GM15510 (cell line): ENCODE results near the gene KDM4F.

Experiments used
- POLR2A ChIP-seq: IDR thresholded peaks from 3 replicates; pipeline ENCODE4 v1.6.1; 2011; ENCODE audit warnings: borderline replicate concordance; ENCODE audit not compliant: insufficient read length; ENCODE audit errors: extremely low read depth

Gene KDM4F

DNA sequence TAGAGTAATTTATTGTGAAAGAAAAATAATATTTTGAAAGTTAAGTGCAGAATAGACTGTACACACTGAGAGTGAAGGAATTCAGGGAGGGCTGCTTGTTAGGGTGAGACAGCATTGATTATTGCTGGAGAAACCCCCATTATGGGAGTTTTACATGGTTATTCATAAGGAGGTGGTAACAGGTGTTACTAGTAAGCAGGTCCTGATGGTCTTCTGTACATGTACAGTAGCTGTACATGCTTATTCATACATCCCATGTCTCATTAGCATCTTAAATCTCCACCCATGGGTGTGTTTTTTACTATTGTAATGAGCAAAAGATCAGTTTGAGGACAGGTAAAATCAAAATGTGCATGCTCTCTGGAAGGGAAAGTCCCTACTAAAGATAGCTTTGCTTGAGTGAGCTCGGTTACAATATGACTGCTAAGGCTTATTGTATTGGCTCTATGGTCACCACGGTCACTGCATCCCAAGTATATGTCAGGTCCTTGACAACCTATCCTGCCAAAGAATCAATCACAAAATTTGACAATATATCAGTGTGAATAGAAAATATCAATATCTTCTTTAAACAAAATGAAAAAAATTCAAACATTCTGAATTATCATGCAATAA lies 6.2 kb downstream of the KDM4F start:
- TF ChIP-seq POLR2A = no peak

DNA sequence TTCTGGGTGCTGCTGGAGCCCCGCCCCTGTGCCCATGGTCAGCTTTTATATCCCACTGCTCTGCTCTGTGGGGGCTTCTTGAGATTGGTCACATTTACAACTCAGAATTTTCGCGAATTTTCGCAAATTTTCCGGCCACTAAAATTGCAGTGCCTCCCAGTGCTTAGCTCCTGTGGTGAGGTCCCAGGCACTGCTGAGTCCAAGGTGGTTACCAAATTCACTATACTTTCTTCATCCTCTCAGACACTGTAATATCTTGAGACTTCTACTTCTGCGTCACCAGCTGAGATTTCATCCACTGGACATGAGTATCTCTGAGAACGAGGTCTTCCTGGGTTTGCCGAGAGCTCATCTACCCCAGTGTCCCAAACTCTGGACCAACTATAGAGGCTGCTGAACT lies 8.7 kb downstream of the KDM4F start:
- TF ChIP-seq POLR2A = no peak

DNA sequence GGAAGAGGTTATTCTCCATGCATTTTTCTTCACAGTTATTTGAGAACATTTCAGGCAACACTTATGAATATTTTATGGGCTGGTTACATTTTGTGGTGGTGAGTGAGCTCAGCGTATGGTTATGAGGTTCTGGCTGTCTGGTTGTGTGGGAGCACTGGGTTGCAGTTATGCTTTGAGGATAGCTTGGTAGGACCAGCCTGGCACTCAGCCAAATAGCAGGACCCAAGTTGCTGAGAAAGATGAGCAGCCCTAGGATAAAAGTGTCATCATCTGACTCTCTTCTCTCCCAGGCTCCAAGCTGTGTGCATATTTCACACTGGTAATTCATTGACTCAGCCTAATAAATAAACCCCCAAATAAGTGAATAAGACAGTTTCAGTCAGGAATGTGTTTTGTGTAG lies 9.4 kb downstream of the KDM4F start:
- no peak for TF ChIP-seq POLR2A

DNA sequence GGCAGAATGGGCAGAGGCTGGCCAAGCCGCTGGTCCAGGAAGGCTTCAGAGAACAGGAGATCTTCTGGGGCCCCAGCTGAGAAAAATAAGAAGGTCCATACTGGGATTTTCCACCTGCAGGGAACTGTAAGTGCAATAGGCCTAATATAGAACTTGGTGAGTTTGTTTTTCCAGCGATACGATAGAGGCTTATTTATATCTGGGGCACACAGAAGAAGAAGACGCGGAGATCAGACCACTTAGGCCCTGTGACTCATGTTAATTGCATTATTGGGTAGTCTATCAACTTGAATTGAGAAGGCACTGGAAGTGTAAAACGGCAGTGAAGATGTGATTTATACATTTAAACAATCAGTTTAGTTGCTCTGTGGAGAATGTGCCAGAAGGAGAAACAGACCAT lies 9.8 kb downstream of the KDM4F start:
- no peak for TF ChIP-seq POLR2A

DNA sequence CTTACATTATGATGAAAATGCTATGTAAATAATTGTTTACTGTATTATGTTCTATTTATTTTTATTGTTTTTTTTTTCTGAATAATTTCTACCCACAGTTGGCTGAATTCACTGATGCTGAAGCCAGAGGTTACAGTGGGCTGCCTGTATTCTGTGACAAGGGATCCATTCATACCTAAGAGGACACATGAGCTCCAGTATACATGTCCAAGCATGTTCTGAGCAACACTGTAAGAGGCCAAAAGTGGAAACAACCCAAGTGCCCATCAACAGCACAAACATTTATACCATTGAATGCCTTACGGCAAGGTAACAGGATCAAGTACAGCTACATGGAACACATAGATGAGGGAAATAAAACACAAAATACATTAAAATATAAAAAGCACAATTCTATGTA lies 16.1 kb downstream of the KDM4F start:
- no peak for TF ChIP-seq POLR2A

DNA sequence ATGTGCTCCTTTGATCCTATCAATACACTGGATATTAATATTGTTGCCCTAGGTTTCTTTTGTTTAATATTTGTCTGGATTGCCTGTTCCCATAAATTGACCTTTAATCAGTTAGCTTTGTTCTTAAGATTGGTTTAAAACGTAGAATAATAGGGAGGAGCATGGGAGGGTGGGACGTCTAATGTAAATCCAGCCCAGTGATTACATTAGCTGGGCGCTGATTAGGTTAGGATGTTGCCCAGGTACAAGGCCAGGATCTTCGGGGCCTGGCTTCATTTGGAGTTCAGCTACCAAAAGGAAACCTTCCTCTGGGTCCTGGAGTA lies 17.5 kb downstream of the KDM4F start, which contains the start of gene SRSF8:
Gene SRSF8 (plus strand): TSS at position 204 of the 323 bp plus-strand sequence. CDS start 308 bp downstream, outside the sequence.
- TF ChIP-seq POLR2A = no peak

DNA sequence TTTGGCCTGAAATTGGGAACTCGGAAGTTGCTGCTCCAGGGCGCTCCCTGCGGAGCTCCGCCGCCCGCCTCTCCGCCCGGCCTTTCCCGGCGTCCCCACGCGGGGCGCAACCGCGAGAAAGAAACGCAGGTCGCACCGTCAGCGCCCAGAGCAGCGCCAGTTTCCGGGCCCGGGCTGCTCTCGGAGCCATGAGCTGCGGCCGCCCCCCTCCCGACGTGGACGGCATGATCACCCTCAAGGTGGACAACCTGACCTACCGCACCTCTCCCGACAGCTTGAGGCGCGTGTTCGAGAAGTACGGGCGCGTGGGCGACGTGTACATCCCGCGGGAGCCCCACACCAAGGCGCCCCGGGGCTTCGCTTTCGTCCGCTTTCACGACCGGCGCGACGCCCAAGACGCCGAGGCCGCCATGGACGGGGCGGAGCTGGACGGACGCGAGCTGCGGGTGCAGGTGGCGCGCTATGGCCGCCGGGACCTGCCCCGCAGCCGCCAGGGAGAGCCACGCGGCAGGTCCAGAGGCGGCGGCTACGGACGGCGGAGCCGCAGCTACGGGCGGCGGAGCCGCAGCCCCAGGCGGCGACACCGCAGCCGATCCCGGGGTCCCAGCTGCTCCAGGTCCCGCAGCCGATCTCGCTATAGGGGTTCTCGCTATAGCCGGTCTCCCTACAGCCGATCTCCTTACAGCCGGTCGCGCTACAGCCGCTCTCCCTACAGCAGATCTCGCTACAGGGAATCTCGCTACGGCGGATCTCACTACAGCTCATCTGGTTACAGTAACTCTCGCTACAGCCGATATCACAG lies 18.0 kb downstream of the KDM4F start:
- peak; percentile 73 for TF ChIP-seq POLR2A

DNA sequence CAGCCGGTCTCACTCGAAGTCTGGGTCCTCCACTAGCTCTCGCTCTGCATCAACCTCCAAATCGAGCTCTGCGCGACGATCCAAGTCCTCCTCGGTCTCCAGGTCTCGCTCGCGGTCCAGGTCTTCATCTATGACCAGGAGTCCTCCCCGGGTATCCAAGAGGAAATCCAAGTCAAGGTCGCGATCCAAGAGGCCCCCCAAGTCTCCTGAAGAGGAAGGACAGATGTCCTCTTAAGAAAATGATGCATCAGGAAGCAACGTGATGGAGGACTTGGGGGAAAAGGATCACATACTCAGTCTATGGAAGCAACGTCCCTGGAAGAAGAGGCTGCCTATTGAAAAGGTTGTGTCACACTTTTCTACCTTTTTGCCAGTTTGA lies 18.6 kb downstream of the KDM4F start:
- no peak for TF ChIP-seq POLR2A

DNA sequence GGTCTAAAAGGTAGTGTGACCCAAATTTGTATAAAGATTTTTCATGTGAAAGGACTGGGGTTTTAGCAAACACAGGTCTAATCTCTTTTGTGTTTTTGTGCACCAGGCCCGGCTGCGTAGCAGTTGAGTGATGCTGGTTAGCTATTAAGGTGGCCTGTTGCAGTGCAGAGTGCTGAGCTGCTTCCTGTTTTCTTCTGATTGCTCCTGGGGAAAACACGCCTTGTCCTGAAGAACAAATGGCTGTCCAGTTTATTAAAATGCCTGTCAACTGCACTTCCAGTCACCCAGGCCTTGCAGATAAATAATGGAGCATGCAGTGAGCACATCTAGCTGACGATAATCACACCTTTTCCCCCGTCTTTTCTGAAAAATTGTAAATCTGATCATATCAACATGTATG lies 19.3 kb downstream of the KDM4F start:
- peak; percentile 68 for TF ChIP-seq POLR2A

DNA sequence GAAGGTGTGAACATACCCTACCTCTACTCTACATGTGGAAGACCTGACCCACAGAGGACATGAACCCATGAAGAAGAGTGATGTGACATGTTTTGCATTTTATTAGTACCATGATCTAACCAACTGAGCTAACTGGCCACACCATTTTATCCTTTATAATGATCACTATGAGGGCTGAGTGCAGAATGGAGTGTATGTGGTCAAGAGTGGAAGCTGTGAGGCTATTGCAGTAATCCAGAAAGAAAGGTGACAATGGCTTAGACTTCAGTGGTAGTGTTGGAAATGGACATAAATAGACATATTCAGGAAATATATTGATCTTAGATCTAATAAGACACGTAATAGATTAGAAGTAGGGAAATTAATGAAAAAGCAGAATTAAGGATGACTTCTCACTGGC lies 21.2 kb downstream of the KDM4F start:
- no peak for TF ChIP-seq POLR2A

DNA sequence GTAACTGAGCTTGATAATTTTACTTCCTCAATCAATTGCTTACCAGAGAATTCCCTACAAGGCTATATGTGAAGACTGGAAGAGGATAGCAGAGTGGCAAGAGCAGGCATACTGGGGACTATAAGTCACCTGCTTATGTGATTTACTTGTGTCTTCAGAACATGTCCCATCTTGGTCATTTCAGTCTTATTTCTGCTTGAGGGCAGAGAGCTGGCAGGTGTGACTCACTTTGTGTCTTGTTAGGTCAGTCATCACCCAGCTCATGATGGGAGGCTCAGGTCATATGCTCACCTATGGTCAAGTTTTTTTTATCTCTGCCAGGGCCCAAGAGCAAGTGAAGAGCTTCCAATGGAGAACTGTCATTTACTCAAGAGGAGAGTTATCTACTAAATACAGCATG lies 23.7 kb downstream of the KDM4F start:
- no peak for TF ChIP-seq POLR2A

DNA sequence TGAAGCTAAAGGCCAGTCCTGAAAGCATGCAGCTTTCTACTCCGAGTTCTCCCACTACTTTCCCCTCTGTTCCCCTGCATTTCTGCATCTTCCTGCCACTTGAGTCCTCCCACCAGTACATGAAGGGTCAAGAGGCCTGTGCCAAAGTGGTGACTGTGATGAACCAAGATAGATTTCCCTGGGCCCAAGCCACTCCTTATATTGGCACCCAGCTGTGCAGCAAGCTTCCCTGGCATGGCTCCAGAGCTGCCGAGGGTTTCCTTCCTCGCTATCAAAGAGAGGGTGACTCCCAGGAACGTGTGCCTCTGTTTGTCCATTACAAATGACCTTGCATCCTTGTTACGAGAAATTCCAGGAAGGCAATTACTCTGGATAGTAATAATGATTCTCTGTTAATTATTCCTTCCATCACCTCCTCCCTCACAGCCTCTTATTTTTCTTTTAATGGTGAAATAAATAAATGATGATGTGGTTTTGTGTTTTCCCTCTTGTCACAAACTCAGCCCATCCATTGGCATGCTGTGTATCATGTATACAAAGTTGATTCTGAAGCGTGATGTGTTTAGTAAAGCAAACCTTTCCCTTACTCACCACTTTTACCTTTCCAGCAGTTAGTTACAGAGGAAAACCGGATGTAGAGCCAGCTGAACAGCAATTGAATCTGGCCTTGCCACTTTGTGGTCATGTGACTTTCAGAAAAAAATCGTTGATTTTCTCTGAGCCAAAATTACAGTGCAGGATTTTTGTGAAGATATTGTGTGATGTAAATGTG lies 25.8 kb downstream of the KDM4F start:
- TF ChIP-seq POLR2A = no peak

DNA sequence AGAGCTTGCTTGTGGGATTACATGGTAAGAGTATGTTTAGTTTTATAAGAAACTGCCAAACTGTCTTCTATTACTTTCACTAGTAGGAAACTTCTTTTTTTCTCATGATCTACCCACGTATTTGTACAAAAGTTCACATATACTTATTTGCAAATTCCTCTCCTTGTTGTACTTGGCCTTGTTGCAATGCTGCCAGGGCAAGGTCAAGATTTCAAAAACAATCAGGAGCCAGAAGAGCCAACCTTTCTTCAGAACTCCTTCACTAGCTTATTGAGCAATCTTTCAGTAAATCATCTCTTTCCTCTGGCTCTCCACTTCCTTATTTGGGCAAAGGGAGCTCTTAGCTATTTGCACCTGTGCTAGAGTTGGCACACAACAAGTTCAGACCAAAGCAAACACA lies 27.2 kb downstream of the KDM4F start:
- TF ChIP-seq POLR2A = no peak

DNA sequence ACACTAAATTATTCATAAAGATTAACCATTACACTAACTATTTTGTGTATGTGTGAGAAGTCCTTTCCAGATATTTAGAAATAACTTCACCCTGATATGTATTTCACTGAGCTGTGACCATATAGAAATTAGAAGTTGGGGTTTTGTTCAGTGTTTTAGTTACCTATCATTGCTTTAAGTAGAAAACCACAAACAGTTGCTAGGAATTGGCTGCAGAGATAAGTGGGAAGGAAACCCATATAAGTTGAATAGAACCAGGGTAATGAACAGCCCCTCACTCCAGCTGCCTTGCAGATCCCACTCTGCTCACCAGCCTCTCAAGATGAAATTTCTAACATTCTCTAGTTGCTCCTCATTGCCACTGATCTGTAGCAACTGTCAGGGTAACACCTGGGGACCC lies 27.8 kb downstream of the KDM4F start:
- TF ChIP-seq POLR2A = no peak

DNA sequence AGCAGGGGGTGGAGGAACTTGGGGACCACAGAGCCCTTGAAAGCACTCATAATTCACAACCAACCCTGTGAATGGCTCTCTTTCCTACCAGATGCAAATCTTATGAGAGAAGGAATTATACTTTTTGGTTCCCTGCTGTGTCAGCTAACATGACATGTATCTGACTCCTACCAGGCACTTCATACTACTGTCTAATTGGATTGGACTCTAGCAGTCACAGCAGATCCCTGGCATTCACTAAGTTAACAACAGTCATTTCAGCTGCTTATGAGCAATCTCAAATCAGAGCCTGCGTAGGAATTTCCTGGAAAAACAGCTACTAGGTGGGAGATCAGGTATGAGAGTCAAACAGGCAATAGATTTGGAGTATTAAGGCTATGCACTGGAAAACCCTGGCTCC lies 29.3 kb downstream of the KDM4F start:
- no peak for TF ChIP-seq POLR2A

DNA sequence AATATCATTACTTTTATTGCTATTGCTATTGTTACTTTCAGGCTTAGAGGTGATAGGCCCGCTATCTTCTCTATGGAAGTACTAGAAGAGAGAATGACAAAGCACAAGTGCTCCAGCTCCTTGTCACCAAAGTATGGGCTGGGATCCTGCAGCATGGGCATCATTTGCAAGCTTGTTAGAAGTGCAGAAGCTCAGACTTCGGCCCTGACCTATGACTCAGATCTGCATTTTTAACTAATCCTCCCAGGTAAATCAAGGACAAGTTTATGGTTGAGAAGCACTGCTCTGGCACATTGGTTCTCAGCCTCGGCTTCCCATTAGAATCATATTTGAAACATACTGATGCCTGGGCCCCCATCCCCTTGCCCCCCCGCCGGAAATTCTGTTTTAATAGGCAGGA lies 31.8 kb downstream of the KDM4F start:
- no peak for TF ChIP-seq POLR2A
